ENCODE results near the gene ARHGEF10L. TPM values are rescaled to one million over a fixed set of nuclear protein-coding genes. Genes with fewer than 3 reads are reported as not detected.

The ARHGEF10L gene
- total and polyA plus RNA-seq, 3 experiments from 2014 or later = 0.24 to 0.26 TPM; not detected in 1

DNA sequence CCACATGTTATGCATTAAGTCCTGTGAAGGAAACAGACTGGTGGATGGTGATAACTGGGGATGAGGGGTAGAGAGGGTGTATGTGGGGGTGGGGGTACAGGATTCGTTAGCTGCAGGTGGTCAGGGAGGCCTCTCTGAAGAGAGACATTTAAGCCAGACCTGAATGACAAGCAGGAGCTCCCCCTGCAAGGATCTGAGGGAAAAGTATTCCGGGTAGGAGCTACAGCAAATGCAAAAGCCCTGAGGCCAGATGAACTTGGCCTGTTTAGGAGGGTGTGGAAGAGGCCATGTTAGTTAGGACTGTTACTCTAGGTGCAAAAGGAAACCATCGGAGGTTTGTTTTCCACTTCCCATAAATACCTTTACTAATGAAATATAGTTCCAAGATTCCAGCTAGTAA, 9.9 kb downstream of the ARHGEF10L start:
- H3K27me3 ChIP-seq (ENCODE audit: insufficient read depth, low read length, poor library complexity, severe bottlenecking) = no peaks in the 10 kb centered on the region
- Mint-ChIP-seq H3K4me1 (no peaks in the 10 kb centered on the region), H3K27ac (peak overlapping the region in 1 of 8 donors; percentile 86), H3K4me3 (no peak overlapping the region), H3K27me3 (peaks cover 7 to 24% of the 10 kb centered on the region in 2 donors), H3K9me3 (peaks cover 0 to 4% (median 0%) of the 10 kb centered on the region in 5 donors), H3K36me3 (no peaks in the 10 kb centered on the region)
- ChIA-PET POLR2A (no interaction called here), CTCF (no interaction called here)
- no peak overlapping the region for H3K27ac ChIP-seq (ENCODE audit: low read depth, low read length)
- H3K4me3 ChIP-seq (ENCODE audit: low read length) = no peak overlapping the region
- no peaks in the 10 kb centered on the region for H3K36me3 ChIP-seq (ENCODE audit: insufficient read depth, low read length)
- no peaks in the 10 kb centered on the region for H3K4me1 ChIP-seq (ENCODE audit: insufficient read depth, low read length)
- no peak for DNase-seq
- no peaks in the 10 kb centered on the region for H3K9me3 ChIP-seq (ENCODE audit: low read length)

GRCh38 chr1:17550729-17551584, 11.5 kb downstream of the ARHGEF10L start:
- no peak overlapping the region for H3K27ac Mint-ChIP-seq
- ChIA-PET CTCF (interaction anchor here (1.4 kb wide), 1 partner anchor 9 kb away, joined by 3 read pairs; no protein-coding TSS in a partner anchor), POLR2A (no interaction called here)
- Histone ChIP-seq H3K36me3 (ENCODE audit: insufficient read depth, low read length) (no peaks in the 10 kb centered on the region), H3K9me3 (ENCODE audit: low read length) (no peaks in the 10 kb centered on the region), H3K4me3 (ENCODE audit: low read length) (no peak overlapping the region), H3K27ac (ENCODE audit: low read depth, low read length) (no peak overlapping the region), H3K4me1 (ENCODE audit: insufficient read depth, low read length) (no peaks in the 10 kb centered on the region), H3K27me3 (ENCODE audit: insufficient read depth, low read length, poor library complexity, severe bottlenecking) (no peaks in the 10 kb centered on the region)
- no peak overlapping the region for H3K4me3 Mint-ChIP-seq
- no peak for DNase-seq
- H3K36me3 Mint-ChIP-seq = no peaks in the 10 kb centered on the region
- no peaks in the 10 kb centered on the region for H3K4me1 Mint-ChIP-seq
- no peaks in the 10 kb centered on the region for H3K9me3 Mint-ChIP-seq
- H3K27me3 Mint-ChIP-seq = peaks cover 3 to 18% of the 10 kb centered on the region in 2 donors

- Histone ChIP-seq H3K36me3 (ENCODE audit: insufficient read depth, low read length) (no peaks in the 10 kb centered on the region), H3K4me1 (ENCODE audit: insufficient read depth, low read length) (no peaks in the 10 kb centered on the region), H3K27me3 (ENCODE audit: insufficient read depth, low read length, poor library complexity, severe bottlenecking) (no peaks in the 10 kb centered on the region), H3K4me3 (ENCODE audit: low read length) (no peak overlapping the region), H3K9me3 (ENCODE audit: low read length) (no peaks in the 10 kb centered on the region), H3K27ac (ENCODE audit: low read depth, low read length) (no peak overlapping the region)
- H3K4me1 Mint-ChIP-seq = no peaks in the 10 kb centered on the region
- no peaks in the 10 kb centered on the region for H3K9me3 Mint-ChIP-seq
- H3K27ac Mint-ChIP-seq = peak overlapping the region in 1 of 8 donors; percentile 4
- DNase-seq = no peak
- POLR2A ChIA-PET = no interaction called here
- H3K4me3 Mint-ChIP-seq = no peak overlapping the region
- CTCF ChIA-PET = no interaction called here
- H3K27me3 Mint-ChIP-seq = peaks cover 3 to 18% of the 10 kb centered on the region in 2 donors
- H3K36me3 Mint-ChIP-seq = no peaks in the 10 kb centered on the region
Observed at GRCh38 chr1:17551755-17552234, 12.3 kb downstream of the ARHGEF10L start.

GRCh38 chr1:17553975-17554700, 14.6 kb downstream of the ARHGEF10L start:
- CTCF ChIA-PET = interaction anchor here (0.5 kb wide), 1 partner anchor 251 kb away, joined by 3 read pairs; no protein-coding TSS in a partner anchor
- no peaks in the 10 kb centered on the region for H3K36me3 Mint-ChIP-seq

DNA sequence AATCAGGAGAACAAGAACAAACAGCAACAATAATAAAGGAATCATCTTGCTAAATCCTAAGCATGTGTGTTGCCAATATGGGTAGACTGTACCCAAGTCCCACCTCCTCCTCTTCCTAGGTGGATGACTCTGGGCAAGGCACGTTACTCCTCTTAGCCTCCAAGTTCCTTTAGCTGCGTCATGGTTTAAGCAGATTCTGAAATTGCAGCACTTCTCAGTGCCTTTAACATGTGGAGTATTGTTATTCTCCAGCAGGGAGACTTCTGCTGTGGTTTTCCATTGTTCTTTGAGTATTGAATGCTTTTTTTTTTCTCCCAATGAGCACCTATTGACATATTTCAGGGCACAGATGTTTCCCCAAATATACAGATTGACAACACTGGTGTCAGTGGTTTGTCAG, 15.5 kb downstream of the ARHGEF10L start:
- POLR2A ChIA-PET = no interaction called here
- H3K4me3 ChIP-seq (ENCODE audit: low read length) = no peak overlapping the region
- no peaks in the 10 kb centered on the region for H3K36me3 Mint-ChIP-seq
- H3K27me3 Mint-ChIP-seq = peaks cover 3 to 16% of the 10 kb centered on the region in 2 donors
- H3K9me3 ChIP-seq (ENCODE audit: low read length) = no peaks in the 10 kb centered on the region
- CTCF ChIA-PET = no interaction called here
- H3K4me3 Mint-ChIP-seq = no peak overlapping the region
- no peaks in the 10 kb centered on the region for H3K27me3 ChIP-seq (ENCODE audit: insufficient read depth, low read length, poor library complexity, severe bottlenecking)
- H3K4me1 ChIP-seq (ENCODE audit: insufficient read depth, low read length) = no peaks in the 10 kb centered on the region
- no peak overlapping the region for H3K27ac Mint-ChIP-seq
- no peaks in the 10 kb centered on the region for H3K4me1 Mint-ChIP-seq
- DNase-seq = no peak
- H3K9me3 Mint-ChIP-seq = no peaks in the 10 kb centered on the region
- no peaks in the 10 kb centered on the region for H3K36me3 ChIP-seq (ENCODE audit: insufficient read depth, low read length)
- no peak overlapping the region for H3K27ac ChIP-seq (ENCODE audit: low read depth, low read length)

More at GRCh38 chr1:17553975-17554700, 14.6 kb downstream of the ARHGEF10L start:
- Histone ChIP-seq H3K4me1 (ENCODE audit: insufficient read depth, low read length) (no peaks in the 10 kb centered on the region), H3K27me3 (ENCODE audit: insufficient read depth, low read length, poor library complexity, severe bottlenecking) (no peaks in the 10 kb centered on the region), H3K9me3 (ENCODE audit: low read length) (no peaks in the 10 kb centered on the region), H3K36me3 (ENCODE audit: insufficient read depth, low read length) (no peaks in the 10 kb centered on the region), H3K4me3 (ENCODE audit: low read length) (no peak overlapping the region), H3K27ac (ENCODE audit: low read depth, low read length) (no peak overlapping the region)
- no peaks in the 10 kb centered on the region for H3K4me1 Mint-ChIP-seq
- no peak overlapping the region for H3K4me3 Mint-ChIP-seq
- POLR2A ChIA-PET = no interaction called here
- H3K9me3 Mint-ChIP-seq = no peaks in the 10 kb centered on the region
- H3K27ac Mint-ChIP-seq = no peak overlapping the region
- H3K27me3 Mint-ChIP-seq = peaks cover 3 to 18% of the 10 kb centered on the region in 2 donors
- DNase-seq = no peak

GRCh38 chr1:17557986-17558385, 18.5 kb downstream of the ARHGEF10L start:
- ChIA-PET POLR2A (no interaction called here), CTCF (no interaction called here)
- no peak overlapping the region for H3K4me3 ChIP-seq (ENCODE audit: low read length)
- Mint-ChIP-seq H3K4me3 (no peak overlapping the region), H3K4me1 (no peaks in the 10 kb centered on the region), H3K27me3 (peaks cover 3 to 14% of the 10 kb centered on the region in 2 donors), H3K36me3 (no peaks in the 10 kb centered on the region), H3K9me3 (no peaks in the 10 kb centered on the region), H3K27ac (no peak overlapping the region)
- DNase-seq = no peak
- no peaks in the 10 kb centered on the region for H3K36me3 ChIP-seq (ENCODE audit: insufficient read depth, low read length)
- H3K4me1 ChIP-seq (ENCODE audit: insufficient read depth, low read length) = no peaks in the 10 kb centered on the region
- no peaks in the 10 kb centered on the region for H3K27me3 ChIP-seq (ENCODE audit: insufficient read depth, low read length, poor library complexity, severe bottlenecking)
- H3K27ac ChIP-seq (ENCODE audit: low read depth, low read length) = no peak overlapping the region
- no peaks in the 10 kb centered on the region for H3K9me3 ChIP-seq (ENCODE audit: low read length)

DNA sequence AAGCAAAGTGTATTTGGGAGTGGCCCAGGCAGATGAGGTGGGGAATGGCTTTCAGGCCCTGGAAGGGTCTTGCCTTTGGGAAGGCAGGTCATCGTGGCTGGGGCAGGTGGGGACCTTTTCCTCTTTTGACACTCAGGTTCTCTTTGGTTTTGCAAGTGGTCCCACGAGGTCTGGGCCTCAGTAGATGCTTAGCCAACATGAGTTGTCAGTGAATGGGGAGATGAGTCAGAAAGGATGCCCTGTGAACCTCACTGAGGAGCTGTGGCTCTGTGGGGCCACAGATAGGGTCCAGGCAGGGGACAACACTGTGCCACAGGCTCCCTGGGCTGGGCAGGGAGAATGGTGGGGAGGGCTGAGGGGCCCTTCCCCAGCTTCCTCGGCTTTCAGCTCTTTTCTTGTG, 19.0 kb downstream of the ARHGEF10L start:
- Histone ChIP-seq H3K4me3 (ENCODE audit: low read length) (no peak overlapping the region), H3K27me3 (ENCODE audit: insufficient read depth, low read length, poor library complexity, severe bottlenecking) (no peaks in the 10 kb centered on the region), H3K4me1 (ENCODE audit: insufficient read depth, low read length) (no peaks in the 10 kb centered on the region), H3K9me3 (ENCODE audit: low read length) (no peaks in the 10 kb centered on the region), H3K27ac (ENCODE audit: low read depth, low read length) (no peak overlapping the region), H3K36me3 (ENCODE audit: insufficient read depth, low read length) (no peaks in the 10 kb centered on the region)
- Mint-ChIP-seq H3K27ac (peak overlapping the region in 1 of 8 donors; percentile 33), H3K9me3 (no peaks in the 10 kb centered on the region), H3K4me3 (no peak overlapping the region), H3K27me3 (peaks cover 3 to 14% of the 10 kb centered on the region in 2 donors), H3K4me1 (no peaks in the 10 kb centered on the region), H3K36me3 (no peaks in the 10 kb centered on the region)
- ChIA-PET CTCF (no interaction called here), POLR2A (no interaction called here)
- DNase-seq = no peak

GRCh38 chr1:17558954-17559614, 19.6 kb downstream of the ARHGEF10L start:
- H3K36me3 Mint-ChIP-seq = no peaks in the 10 kb centered on the region
- Histone ChIP-seq H3K36me3 (ENCODE audit: insufficient read depth, low read length) (no peaks in the 10 kb centered on the region), H3K9me3 (ENCODE audit: low read length) (no peaks in the 10 kb centered on the region), H3K4me3 (ENCODE audit: low read length) (no peak overlapping the region), H3K27ac (ENCODE audit: low read depth, low read length) (no peak overlapping the region), H3K27me3 (ENCODE audit: insufficient read depth, low read length, poor library complexity, severe bottlenecking) (no peaks in the 10 kb centered on the region), H3K4me1 (ENCODE audit: insufficient read depth, low read length) (no peaks in the 10 kb centered on the region)
- H3K4me1 Mint-ChIP-seq = no peaks in the 10 kb centered on the region
- ChIA-PET POLR2A (no interaction called here), CTCF (no interaction called here)
- no peak overlapping the region for H3K4me3 Mint-ChIP-seq
- H3K27ac Mint-ChIP-seq = no peak overlapping the region
- peaks cover 3 to 12% of the 10 kb centered on the region in 2 donors for H3K27me3 Mint-ChIP-seq
- no peaks in the 10 kb centered on the region for H3K9me3 Mint-ChIP-seq
- DNase-seq = no peak
